Thyroid gland (tissue), 4 donors: ENCODE measurements around the gene CHCHD6.

Experiments used
- POLR2A ChIP-seq, 2 donors: fragments of 450-650 bp; IDR thresholded peaks; one replicate each; pipeline ENCODE4 v1.6.1; 2017; ENCODE audit warnings: antibody characterized with exemption in 2 of 2, mild to moderate bottlenecking in 2 of 2, moderate library complexity in 1 of 2
- TF ChIP-seq, protein P1 (sequence below), 6 experiments: fragments of 200-600 bp in 3 of 6; fragments of 450-650 bp in 3 of 6; sonication (generic) in 3 of 6; IDR thresholded peaks; one replicate each; pipeline ENCODE4 v1.5.1; 2016 to 2019; ENCODE audit warnings: antibody characterized with exemption in 6 of 6, mild to moderate bottlenecking in 2 of 6, inconsistent platforms in 1 of 6, moderate library complexity in 1 of 6

DNA sequence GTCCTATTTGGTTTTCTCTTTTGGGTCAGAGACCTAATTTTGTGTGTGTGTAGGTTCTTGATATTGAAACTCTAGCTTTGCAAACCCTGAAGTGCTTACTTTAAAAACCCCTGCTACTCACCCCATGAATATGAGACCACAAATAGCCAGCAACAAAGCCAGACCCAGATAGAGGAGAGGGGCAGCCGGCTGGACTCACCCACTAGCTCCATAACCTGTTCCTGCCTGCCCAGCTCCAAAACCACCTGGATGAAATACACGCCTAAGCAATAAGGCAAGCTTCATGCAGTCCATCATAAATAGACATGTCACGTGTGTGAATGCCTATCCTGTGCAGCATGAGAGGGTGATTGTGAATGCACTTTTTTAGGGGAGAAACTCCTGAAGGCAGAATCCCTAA is 45.5 kb upstream of the CHCHD6 start:
- TF ChIP-seq, protein P1, sequence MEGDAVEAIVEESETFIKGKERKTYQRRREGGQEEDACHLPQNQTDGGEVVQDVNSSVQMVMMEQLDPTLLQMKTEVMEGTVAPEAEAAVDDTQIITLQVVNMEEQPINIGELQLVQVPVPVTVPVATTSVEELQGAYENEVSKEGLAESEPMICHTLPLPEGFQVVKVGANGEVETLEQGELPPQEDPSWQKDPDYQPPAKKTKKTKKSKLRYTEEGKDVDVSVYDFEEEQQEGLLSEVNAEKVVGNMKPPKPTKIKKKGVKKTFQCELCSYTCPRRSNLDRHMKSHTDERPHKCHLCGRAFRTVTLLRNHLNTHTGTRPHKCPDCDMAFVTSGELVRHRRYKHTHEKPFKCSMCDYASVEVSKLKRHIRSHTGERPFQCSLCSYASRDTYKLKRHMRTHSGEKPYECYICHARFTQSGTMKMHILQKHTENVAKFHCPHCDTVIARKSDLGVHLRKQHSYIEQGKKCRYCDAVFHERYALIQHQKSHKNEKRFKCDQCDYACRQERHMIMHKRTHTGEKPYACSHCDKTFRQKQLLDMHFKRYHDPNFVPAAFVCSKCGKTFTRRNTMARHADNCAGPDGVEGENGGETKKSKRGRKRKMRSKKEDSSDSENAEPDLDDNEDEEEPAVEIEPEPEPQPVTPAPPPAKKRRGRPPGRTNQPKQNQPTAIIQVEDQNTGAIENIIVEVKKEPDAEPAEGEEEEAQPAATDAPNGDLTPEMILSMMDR (IDR thresholded peaks at IDR 0.05), result no peak
- TF ChIP-seq POLR2A (IDR thresholded peaks at IDR 0.05), result no peak
